ENCODE results near the gene CCDC92B. TPM values are rescaled to one million over a fixed set of nuclear protein-coding genes. Genes with fewer than 3 reads are reported as not detected.

CCDC92B gene
- total and polyA plus RNA-seq, 2 of the 4 experiments (the other 2 are of a cell fraction) = not detected

DNA sequence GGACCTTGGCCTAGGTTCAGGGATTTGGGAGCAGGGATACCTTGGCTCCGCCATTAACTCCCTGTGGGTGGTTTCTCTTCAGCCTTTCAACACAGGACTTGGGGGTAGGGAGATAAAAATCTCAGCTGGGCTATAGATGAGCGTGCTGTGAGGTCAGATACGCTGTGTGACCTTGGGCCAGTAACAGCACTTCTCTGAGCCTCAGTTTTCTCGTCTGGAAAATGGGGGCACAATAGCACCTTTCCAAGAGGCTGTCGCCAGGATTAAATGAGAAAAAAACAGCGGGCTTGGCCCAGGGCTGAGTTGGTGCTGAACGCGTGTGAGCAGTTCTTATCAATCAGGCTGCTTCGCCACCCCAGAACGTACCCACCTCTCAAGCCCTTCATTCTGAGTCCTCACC is 17.6 kb downstream of the CCDC92B start:
- POLR2A ChIA-PET (ENCODE audit: unreplicated experiment) = no interaction called here
- no peak overlapping the region for H3K4me3 ChIP-seq (ENCODE audit: insufficient read depth, low read depth, low read length)
- TF ChIP-seq, protein P1, sequence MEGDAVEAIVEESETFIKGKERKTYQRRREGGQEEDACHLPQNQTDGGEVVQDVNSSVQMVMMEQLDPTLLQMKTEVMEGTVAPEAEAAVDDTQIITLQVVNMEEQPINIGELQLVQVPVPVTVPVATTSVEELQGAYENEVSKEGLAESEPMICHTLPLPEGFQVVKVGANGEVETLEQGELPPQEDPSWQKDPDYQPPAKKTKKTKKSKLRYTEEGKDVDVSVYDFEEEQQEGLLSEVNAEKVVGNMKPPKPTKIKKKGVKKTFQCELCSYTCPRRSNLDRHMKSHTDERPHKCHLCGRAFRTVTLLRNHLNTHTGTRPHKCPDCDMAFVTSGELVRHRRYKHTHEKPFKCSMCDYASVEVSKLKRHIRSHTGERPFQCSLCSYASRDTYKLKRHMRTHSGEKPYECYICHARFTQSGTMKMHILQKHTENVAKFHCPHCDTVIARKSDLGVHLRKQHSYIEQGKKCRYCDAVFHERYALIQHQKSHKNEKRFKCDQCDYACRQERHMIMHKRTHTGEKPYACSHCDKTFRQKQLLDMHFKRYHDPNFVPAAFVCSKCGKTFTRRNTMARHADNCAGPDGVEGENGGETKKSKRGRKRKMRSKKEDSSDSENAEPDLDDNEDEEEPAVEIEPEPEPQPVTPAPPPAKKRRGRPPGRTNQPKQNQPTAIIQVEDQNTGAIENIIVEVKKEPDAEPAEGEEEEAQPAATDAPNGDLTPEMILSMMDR (conservative IDR thresholded peaks at IDR 0.05; ENCODE audit: low read depth, low read length) = no peak
- no peak for TF ChIP-seq CHD1 (IDR thresholded peaks at IDR 0.05; ENCODE audit: low read depth, low read length)
- TF ChIP-seq, protein P2, sequence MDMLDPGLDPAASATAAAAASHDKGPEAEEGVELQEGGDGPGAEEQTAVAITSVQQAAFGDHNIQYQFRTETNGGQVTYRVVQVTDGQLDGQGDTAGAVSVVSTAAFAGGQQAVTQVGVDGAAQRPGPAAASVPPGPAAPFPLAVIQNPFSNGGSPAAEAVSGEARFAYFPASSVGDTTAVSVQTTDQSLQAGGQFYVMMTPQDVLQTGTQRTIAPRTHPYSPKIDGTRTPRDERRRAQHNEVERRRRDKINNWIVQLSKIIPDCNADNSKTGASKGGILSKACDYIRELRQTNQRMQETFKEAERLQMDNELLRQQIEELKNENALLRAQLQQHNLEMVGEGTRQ (IDR thresholded peaks at IDR 0.05; ENCODE audit: low read depth, low read length) = no peak
- TF ChIP-seq CEBPB (IDR thresholded peaks at IDR 0.05; ENCODE audit: low read depth, low read length) = no peak
- no peak for TF ChIP-seq MAZ (IDR thresholded peaks at IDR 0.05; ENCODE audit: borderline replicate concordance, low read depth, low read length)
- TF ChIP-seq FOS (IDR thresholded peaks at IDR 0.05; ENCODE audit: low read depth, low read length) = no peak
- no peak for TF ChIP-seq MAFK (IDR thresholded peaks at IDR 0.05; ENCODE audit: low read depth, low read length)
- no peak for TF ChIP-seq RCOR1 (IDR thresholded peaks at IDR 0.05; ENCODE audit: insufficient replicate concordance, low read length)
- no peak for TF ChIP-seq POLR2A (IDR thresholded peaks at IDR 0.05; ENCODE audit: low read depth, low read length)
- no peak for TF ChIP-seq RFX5 (IDR thresholded peaks at IDR 0.05; ENCODE audit: low read depth, low read length)
- TF ChIP-seq SMC3 (IDR thresholded peaks at IDR 0.05; ENCODE audit: low read depth, low read length) = no peak
- no peak for TF ChIP-seq RAD21 (IDR thresholded peaks at IDR 0.05; ENCODE audit: low read length)
- TF ChIP-seq BHLHE40 (IDR thresholded peaks at IDR 0.05; ENCODE audit: low read depth, low read length) = no peak
- TF ChIP-seq NFE2L2 (IDR thresholded peaks at IDR 0.05; ENCODE audit: low read depth, low read length) = no peak
- TF ChIP-seq, protein P3, sequence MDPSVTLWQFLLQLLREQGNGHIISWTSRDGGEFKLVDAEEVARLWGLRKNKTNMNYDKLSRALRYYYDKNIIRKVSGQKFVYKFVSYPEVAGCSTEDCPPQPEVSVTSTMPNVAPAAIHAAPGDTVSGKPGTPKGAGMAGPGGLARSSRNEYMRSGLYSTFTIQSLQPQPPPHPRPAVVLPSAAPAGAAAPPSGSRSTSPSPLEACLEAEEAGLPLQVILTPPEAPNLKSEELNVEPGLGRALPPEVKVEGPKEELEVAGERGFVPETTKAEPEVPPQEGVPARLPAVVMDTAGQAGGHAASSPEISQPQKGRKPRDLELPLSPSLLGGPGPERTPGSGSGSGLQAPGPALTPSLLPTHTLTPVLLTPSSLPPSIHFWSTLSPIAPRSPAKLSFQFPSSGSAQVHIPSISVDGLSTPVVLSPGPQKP (IDR thresholded peaks at IDR 0.05; ENCODE audit: borderline replicate concordance, low read depth, low read length) = no peak
- no peak for TF ChIP-seq MXI1 (IDR thresholded peaks at IDR 0.05; ENCODE audit: borderline replicate concordance, low read depth, low read length)
- H2AFZ ChIP-seq (replicated peaks; ENCODE audit: low read length, poor library complexity) = no peak overlapping the region
- H2AK9ac ChIP-seq (replicated peaks; ENCODE audit: low read depth, low read length, poor library complexity) = no peak overlapping the region
- no peak overlapping the region for H3K27ac ChIP-seq (ENCODE audit: insufficient read depth, low read length)
- no peak overlapping the region for H4K5ac ChIP-seq (ENCODE audit: low read depth, low read length)
- H2BK20ac ChIP-seq (ENCODE audit: low read depth, low read length) = no peak overlapping the region
- no peak overlapping the region for H3K14ac ChIP-seq (replicated peaks; ENCODE audit: low read depth, low read length)
- dilution Hi-C loops (cut with HindIII; ENCODE audit: low sequenced_read_pairs, unreplicated experiment) = no loop called here
- no peak overlapping the region for H2AK5ac ChIP-seq (ENCODE audit: low read depth, low read length)
- no peaks in the 10 kb centered on the region for H3K4me1 ChIP-seq (ENCODE audit: control insufficient read depth, insufficient read depth, low read length)
- no peak overlapping the region for H3K4me2 ChIP-seq (ENCODE audit: low read depth, low read length)
- intact Hi-C loops (cut with micrococcal nuclease) = no loop called here
- H4K20me1 ChIP-seq (ENCODE audit: insufficient read depth, low read length) = no peaks in the 10 kb centered on the region
- CTCF ChIA-PET = no interaction called here
- WGBS, 2 experiments (ENCODE audit: extremely low coverage in 2 of 2, insufficient read length in 1 of 2) = 80% methylated on average over 6 of the region's 10 CpGs; no CpG with 5 or more reads in 1 of the 2 experiments
- ATAC-seq (ENCODE audit: low read depth) = no peak
- peaks cover 19% of the 10 kb centered on the region for H3K27me3 ChIP-seq (ENCODE audit: control insufficient read depth, insufficient read depth, low read length)
- H3K79me1 ChIP-seq (ENCODE audit: low read depth in 1 of 2, low read length in 2 of 2) = no peaks in the 10 kb centered on the region
- no peaks in the 10 kb centered on the region for H3K9me3 ChIP-seq (ENCODE audit: control insufficient read depth, insufficient read depth, low read length)
- H4K91ac ChIP-seq (ENCODE audit: insufficient read depth, low read depth, low read length) = no peak overlapping the region
- H3K36me3 ChIP-seq (ENCODE audit: control insufficient read depth, insufficient read depth, low read length) = no peaks in the 10 kb centered on the region
- H4K8ac ChIP-seq (ENCODE audit: low read depth in 2 of 2, low read length in 2 of 2) = no peak overlapping the region
- no peak overlapping the region for H2BK120ac ChIP-seq (ENCODE audit: low read depth, low read length)
- no peak for DNase-seq
- no peak overlapping the region for H3K18ac ChIP-seq (ENCODE audit: low read depth, low read length)
- no TSS peak for BruUV-seq (replicated peaks)
- no peak overlapping the region for H3K23ac ChIP-seq (ENCODE audit: low read depth, low read length)
- H3K56ac ChIP-seq (ENCODE audit: extremely low read depth, insufficient read depth, low read length) = no peak overlapping the region
- no peak overlapping the region for H2BK5ac ChIP-seq (ENCODE audit: low read depth, low read length, poor library complexity, severe bottlenecking)
- H3K9ac ChIP-seq (ENCODE audit: low read depth, low read length) = no peak overlapping the region
- in situ Hi-C loops (cut with MboI; ENCODE audit: low sequenced_read_pairs) = no loop called here
- H3K9me1 ChIP-seq (ENCODE audit: insufficient read depth, low read length) = no peaks in the 10 kb centered on the region
- no peak overlapping the region for H3K4ac ChIP-seq (ENCODE audit: low read depth, low read length)
- H2BK15ac ChIP-seq (ENCODE audit: low read depth, low read length) = no peak overlapping the region

Measured in IMR-90 (cell line).